ENCODE results near the gene FLCN. TPM values are rescaled to one million over a fixed set of nuclear protein-coding genes. Genes with fewer than 3 reads are reported as not detected.
A peak's percentile ranks its signal among the peaks of the same experiment; 100 is the strongest.
"Not testable (repeated sequence)": the region's sequence is repeated elsewhere in the genome, so short reads cannot be mapped to it uniquely, and the experiment has no call there.

FLCN gene
- total RNA-seq: 10 to 100 TPM; 40.8 to 75.7 (median 56.0) TPM

- ATAC-seq (ENCODE audit: low FRiP score) (peak; percentile 96), DNase-seq (ENCODE audit: low spot score) (peak; percentile 92)
- TF ChIP-seq CTCF (IDR thresholded peaks at IDR 0.05): no peak
Observed at GRCh38 chr17:17237026-17237799, at the start of gene FLCN. Gene FLCN (minus strand): TSS chr17:17237168. CDS start chr17:17228137, 9,031 bp downstream.

GRCh38 chr17:17285951-17286350 is 49.0 kb upstream of the FLCN start:
- TF ChIP-seq CTCF (IDR thresholded peaks at IDR 0.05): no peak
- no peak for ATAC-seq (ENCODE audit: low FRiP score)
- DNase-seq (ENCODE audit: low spot score): no peak

- no peak for TF ChIP-seq CTCF (IDR thresholded peaks at IDR 0.05)
- ATAC-seq (ENCODE audit: low FRiP score) (peak; percentile 98), DNase-seq (ENCODE audit: low spot score) (peak; percentile 98)
Observed at GRCh38 chr17:17280613-17281549, 43.9 kb upstream of the FLCN start, which contains the start of gene COPS3. Gene COPS3 (minus strand): TSS chr17:17281246. CDS start chr17:17281186, 60 bp downstream.

GRCh38 chr17:17279316-17279715 is 42.3 kb upstream of the FLCN start:
- no peak for TF ChIP-seq CTCF (IDR thresholded peaks at IDR 0.05)
- DNase-seq (ENCODE audit: low spot score) (no peak), ATAC-seq (ENCODE audit: low FRiP score) (no peak)

- not testable (repeated sequence) for ATAC-seq (ENCODE audit: low FRiP score); DNase-seq (ENCODE audit: low spot score)
Observed at GRCh38 chr17:17277431-17277830, 40.5 kb upstream of the FLCN start.

GRCh38 chr17:17275971-17276370 is 39.0 kb upstream of the FLCN start:
- TF ChIP-seq CTCF (IDR thresholded peaks at IDR 0.05): no peak
- DNase-seq (ENCODE audit: low spot score) (no peak), ATAC-seq (ENCODE audit: low FRiP score) (no peak)
